GM10266 (cell line): Measurements from ENCODE around the gene DGKD.
A peak's percentile ranks its signal among the peaks of the same experiment; 100 is the strongest.
"Not testable (repeated sequence)": the region's sequence is repeated elsewhere in the genome, so short reads cannot be mapped to it uniquely, and the experiment has no call there.

ENCODE experiments used
- DNase-seq: peaks from one replicate; pipeline ENCODE4 v3.0.0; 2012; ENCODE audit errors: extremely low spot score
- TF ChIP-seq, protein P1 (sequence below): IDR thresholded peaks from 2 replicates; pipeline ENCODE4 v1.5.1; 2012; ENCODE audit warnings: mild to moderate bottlenecking, low read depth; ENCODE audit not compliant: control insufficient read depth, insufficient read depth; ENCODE audit errors: missing control alignments

Gene DGKD

DNA sequence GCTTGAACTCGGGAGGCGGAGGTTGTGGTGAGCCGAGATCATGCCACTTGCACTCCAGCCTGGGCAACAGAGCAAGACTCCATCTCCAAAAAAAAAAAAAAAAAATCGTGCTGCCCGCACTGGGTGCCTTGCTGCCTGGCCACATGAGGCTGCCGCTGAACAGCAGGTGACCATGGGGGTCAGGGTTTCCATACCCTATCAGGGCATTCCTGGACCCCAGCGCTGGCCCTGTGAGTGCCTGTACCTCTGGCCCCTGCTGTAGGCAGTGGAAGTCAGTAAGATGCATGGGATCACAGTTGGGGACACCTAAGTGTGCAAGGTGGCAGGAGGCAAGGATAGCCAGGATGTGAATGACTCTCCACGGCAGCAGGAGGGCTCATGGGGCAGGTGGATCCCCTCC, 27.8 kb upstream of the DGKD start:
- no peak for DNase-seq
- TF ChIP-seq, protein P1, sequence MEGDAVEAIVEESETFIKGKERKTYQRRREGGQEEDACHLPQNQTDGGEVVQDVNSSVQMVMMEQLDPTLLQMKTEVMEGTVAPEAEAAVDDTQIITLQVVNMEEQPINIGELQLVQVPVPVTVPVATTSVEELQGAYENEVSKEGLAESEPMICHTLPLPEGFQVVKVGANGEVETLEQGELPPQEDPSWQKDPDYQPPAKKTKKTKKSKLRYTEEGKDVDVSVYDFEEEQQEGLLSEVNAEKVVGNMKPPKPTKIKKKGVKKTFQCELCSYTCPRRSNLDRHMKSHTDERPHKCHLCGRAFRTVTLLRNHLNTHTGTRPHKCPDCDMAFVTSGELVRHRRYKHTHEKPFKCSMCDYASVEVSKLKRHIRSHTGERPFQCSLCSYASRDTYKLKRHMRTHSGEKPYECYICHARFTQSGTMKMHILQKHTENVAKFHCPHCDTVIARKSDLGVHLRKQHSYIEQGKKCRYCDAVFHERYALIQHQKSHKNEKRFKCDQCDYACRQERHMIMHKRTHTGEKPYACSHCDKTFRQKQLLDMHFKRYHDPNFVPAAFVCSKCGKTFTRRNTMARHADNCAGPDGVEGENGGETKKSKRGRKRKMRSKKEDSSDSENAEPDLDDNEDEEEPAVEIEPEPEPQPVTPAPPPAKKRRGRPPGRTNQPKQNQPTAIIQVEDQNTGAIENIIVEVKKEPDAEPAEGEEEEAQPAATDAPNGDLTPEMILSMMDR: no peak

DNA sequence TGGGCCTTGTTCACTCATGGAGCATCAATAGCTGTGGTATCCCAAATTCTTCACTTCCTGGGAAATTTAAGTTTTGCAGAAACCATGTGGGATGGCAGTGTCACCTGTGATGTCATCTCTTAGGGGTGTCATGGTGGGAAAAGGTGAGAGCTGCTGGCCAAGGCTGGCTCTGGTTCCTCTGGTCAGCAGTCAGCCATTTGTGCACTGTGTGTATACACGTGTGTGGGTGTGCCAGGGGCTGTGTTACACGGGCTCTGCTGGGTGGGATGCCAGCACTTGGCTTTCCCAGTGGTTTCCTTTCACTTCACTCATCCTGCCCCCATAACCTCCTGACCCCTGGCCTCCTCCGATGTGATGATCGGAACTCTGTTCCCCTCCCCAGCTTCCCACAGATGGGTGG, 25.4 kb upstream of the DGKD start:
- TF ChIP-seq, protein P1: no peak
- no peak for DNase-seq

GRCh38 chr2:233329489-233330135, 24.7 kb upstream of the DGKD start:
- TF ChIP-seq, protein P1: no peak
- no peak for DNase-seq

DNA sequence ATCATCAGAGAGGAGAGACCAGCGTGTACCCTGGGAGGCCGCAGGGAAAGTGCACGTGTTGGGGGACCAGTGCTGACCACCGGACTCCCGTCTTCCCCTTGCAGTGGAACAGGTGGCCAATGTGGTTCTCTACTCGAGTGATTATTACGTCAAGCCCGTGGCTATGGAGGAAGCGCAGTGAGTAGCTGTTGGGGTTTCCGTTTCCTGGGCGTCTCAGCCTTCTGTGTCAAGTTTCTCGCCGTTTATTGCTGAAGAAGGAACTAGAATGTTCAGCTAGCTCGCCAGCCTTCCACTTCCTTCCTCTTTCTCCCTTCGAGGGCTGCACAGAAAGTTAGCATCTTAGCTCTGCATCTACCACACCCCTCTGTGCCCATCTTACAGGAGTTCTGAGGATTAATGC, 22.8 kb upstream of the DGKD start:
- peak; percentile 58 for DNase-seq
- TF ChIP-seq, protein P1: no peak

DNA sequence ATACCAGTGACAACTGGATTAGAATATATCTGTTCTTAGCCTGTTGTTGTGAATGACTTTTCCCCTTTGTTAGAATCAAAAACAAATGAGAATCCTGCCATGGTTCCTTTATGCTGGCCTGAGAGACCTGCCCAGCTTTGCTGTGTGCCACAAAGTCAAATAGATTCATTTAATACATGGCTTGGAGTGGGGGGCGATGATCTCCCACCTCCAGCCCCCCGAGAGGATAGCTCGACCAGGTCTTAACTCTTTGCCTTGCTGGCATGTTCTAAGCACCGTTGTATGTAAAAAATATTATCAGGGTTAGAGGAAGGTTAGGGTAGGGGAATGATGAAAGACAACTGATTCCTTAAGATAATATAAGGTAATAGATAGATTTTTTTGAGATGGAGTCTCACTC, 22.2 kb upstream of the DGKD start:
- no peak for DNase-seq
- TF ChIP-seq, protein P1: no peak

GRCh38 chr2:233334915-233335314, 19.4 kb upstream of the DGKD start:
- TF ChIP-seq, protein P1: no peak
- no peak for DNase-seq

DNA sequence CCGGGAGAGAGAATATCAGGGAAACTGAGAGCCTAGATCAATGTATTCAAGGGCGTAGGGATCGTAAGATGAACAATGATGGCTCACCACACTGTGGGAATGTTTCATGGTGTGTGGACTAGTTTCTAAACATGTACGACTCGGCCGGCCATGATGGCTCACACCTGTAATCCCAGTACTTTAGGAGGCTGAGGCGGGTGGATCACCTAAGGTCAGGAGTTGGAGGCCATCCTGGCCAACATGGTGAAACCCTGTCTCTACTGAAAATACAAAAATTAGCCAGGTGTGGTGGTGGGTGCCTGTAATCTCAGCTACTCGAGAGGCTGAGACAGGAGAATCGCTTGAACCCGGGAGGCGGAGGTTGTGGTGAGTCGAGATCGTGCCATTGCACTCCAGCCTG, 18.2 kb upstream of the DGKD start:
- not testable (repeated sequence) for DNase-seq

DNA sequence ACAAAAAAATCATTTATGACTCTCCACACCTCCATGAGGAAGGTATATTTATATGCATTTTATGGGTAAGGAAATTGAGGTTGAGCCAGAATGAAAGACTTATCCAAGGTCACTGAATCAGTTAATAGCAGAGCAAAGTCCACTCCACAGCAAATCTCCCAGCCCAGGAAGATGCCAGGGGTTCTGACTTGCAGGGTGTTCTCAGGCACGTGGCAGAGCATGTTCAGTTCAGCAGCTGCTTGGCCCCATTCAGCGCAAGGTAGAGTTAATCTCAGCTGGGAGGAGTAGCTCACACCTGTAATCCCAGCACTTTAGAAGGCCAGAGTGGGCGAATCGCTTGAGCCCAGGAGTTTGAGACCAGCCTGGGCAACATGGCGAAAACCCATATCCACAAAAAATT, 17.8 kb upstream of the DGKD start:
- TF ChIP-seq, protein P1: no peak
- DNase-seq: no peak
